ENCODE measurements around the gene SYNGR4. TPM values are rescaled to one million over a fixed set of nuclear protein-coding genes. Genes with fewer than 3 reads are reported as not detected.
A peak's percentile ranks its signal among the peaks of the same experiment; 100 is the strongest.
"Not testable (repeated sequence)": the region's sequence is repeated elsewhere in the genome, so short reads cannot be mapped to it uniquely, and the experiment has no call there.

Gene SYNGR4
- total RNA-seq, 1 experiment from 2014 or later, result not detected

- H3K27ac ChIP-seq (ENCODE audit: low read depth, low read length, poor library complexity, severe bottlenecking), result no peak overlapping the region
- no peak for DNase-seq (ENCODE audit: low spot score)
- H3K4me1 ChIP-seq (ENCODE audit: insufficient read depth, low read length, poor library complexity, severe bottlenecking), result peaks cover 12% of the 10 kb centered on the region
- no peak overlapping the region for H3K4me3 ChIP-seq (ENCODE audit: low read depth, low read length, poor library complexity, severe bottlenecking)
- intact Hi-C loops (cut with micrococcal nuclease; ENCODE audit: unreplicated experiment), result no loop called here
- ChIA-PET CTCF (interaction anchor here (2.8 kb wide), 1 partner anchor 20 kb away, joined by 10 read pairs; the partner anchor contains the start of gene KDELR1), POLR2A (ENCODE audit: low non-redundant PET) (no interaction called here)
- no TSS peak for BruUV-seq (replicated peaks)
- no peaks in the 10 kb centered on the region for H3K36me3 ChIP-seq (ENCODE audit: insufficient read depth, low read length, poor library complexity, severe bottlenecking)
- no peak for TF ChIP-seq CTCF (conservative IDR thresholded peaks at IDR 0.05; ENCODE audit: low read depth, low read length)
- TF ChIP-seq EZH2 (IDR thresholded peaks at IDR 0.05; ENCODE audit: borderline replicate concordance, low read depth, low read length, poor library complexity, severe bottlenecking), result no peak
- no peaks in the 10 kb centered on the region for H3K27me3 ChIP-seq (replicated peaks; ENCODE audit: insufficient read depth, low read depth, low read length, poor library complexity)
- H3K9me3 ChIP-seq (ENCODE audit: low read depth, low read length, poor library complexity, severe bottlenecking), result no peaks in the 10 kb centered on the region
Measured at GRCh38 chr19:48371367-48371766, 7.2 kb downstream of the SYNGR4 start.

GRCh38 chr19:48371771-48372170, 7.6 kb downstream of the SYNGR4 start:
- BruUV-seq (replicated peaks); H3K27ac ChIP-seq (ENCODE audit: low read depth, low read length, poor library complexity, severe bottlenecking); H3K4me3 ChIP-seq (ENCODE audit: low read depth, low read length, poor library complexity, severe bottlenecking); H3K27me3 ChIP-seq (replicated peaks; ENCODE audit: insufficient read depth, low read depth, low read length, poor library complexity); H3K36me3 ChIP-seq (ENCODE audit: insufficient read depth, low read length, poor library complexity, severe bottlenecking); intact Hi-C loops (cut with micrococcal nuclease; ENCODE audit: unreplicated experiment); DNase-seq (ENCODE audit: low spot score); H3K9me3 ChIP-seq (ENCODE audit: low read depth, low read length, poor library complexity, severe bottlenecking); POLR2A ChIA-PET (ENCODE audit: low non-redundant PET): not testable (repeated sequence)
- CTCF ChIA-PET, result interaction anchor here (2.8 kb wide), 1 partner anchor 19 kb away, joined by 10 read pairs; the partner anchor contains the start of gene KDELR1
- H3K4me1 ChIP-seq (ENCODE audit: insufficient read depth, low read length, poor library complexity, severe bottlenecking), result peaks cover 12% of the 10 kb centered on the region

DNA sequence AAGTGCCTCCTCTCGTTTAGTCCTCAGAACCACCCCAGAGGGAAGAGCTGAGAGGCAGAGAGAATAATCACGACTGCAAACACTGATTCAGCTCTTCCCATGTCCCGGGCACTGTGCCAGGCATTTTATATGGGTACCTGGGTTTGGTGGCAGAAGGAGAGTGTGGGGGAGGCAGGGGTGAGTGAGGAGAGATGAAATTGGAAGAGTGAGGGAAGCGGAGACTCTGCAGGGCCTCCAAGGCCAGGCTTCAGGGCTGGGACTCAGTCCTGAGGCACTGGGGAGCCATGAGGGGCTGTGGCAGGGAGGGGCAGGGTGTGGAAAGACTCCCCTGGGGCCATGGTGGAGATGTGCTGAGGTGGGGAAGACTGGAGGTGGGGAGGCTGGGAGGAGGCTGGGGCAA, 8.7 kb downstream of the SYNGR4 start:
- no peaks in the 10 kb centered on the region for H3K36me3 ChIP-seq (ENCODE audit: insufficient read depth, low read length, poor library complexity, severe bottlenecking)
- intact Hi-C loops (cut with micrococcal nuclease; ENCODE audit: unreplicated experiment), result no loop called here
- CTCF ChIA-PET, result interaction anchor here (2.8 kb wide), 1 partner anchor 18 kb away, joined by 10 read pairs; the partner anchor contains the start of gene KDELR1

GRCh38 chr19:48373567-48373966, 9.4 kb downstream of the SYNGR4 start:
- ChIA-PET POLR2A (ENCODE audit: low non-redundant PET) (interaction anchor here (0.7 kb wide), 1 partner anchor 118 kb away, joined by 5 read pairs; the partner anchor contains the start of gene CARD8), CTCF (interaction anchor here (2.8 kb wide), 1 partner anchor 17 kb away, joined by 10 read pairs; the partner anchor contains the start of gene KDELR1)
- Histone ChIP-seq H3K36me3 (ENCODE audit: insufficient read depth, low read length, poor library complexity, severe bottlenecking) (no peaks in the 10 kb centered on the region), H3K4me1 (ENCODE audit: insufficient read depth, low read length, poor library complexity, severe bottlenecking) (peaks cover 12% of the 10 kb centered on the region), H3K4me3 (ENCODE audit: low read depth, low read length, poor library complexity, severe bottlenecking) (no peak overlapping the region), H3K27ac (ENCODE audit: low read depth, low read length, poor library complexity, severe bottlenecking) (no peak overlapping the region), H3K9me3 (ENCODE audit: low read depth, low read length, poor library complexity, severe bottlenecking) (no peaks in the 10 kb centered on the region), H3K27me3 (replicated peaks; ENCODE audit: insufficient read depth, low read depth, low read length, poor library complexity) (no peaks in the 10 kb centered on the region)
- no TSS peak for BruUV-seq (replicated peaks)
- no peak for DNase-seq (ENCODE audit: low spot score)
- no peak for TF ChIP-seq EZH2 (IDR thresholded peaks at IDR 0.05; ENCODE audit: borderline replicate concordance, low read depth, low read length, poor library complexity, severe bottlenecking)
- TF ChIP-seq CTCF (conservative IDR thresholded peaks at IDR 0.05; ENCODE audit: low read depth, low read length), result no peak
- intact Hi-C loops (cut with micrococcal nuclease; ENCODE audit: unreplicated experiment), result no loop called here

More for the DNA sequence above, 8.7 kb downstream of the SYNGR4 start:
- Histone ChIP-seq H3K27me3 (replicated peaks; ENCODE audit: insufficient read depth, low read depth, low read length, poor library complexity) (no peaks in the 10 kb centered on the region), H3K9me3 (ENCODE audit: low read depth, low read length, poor library complexity, severe bottlenecking) (no peaks in the 10 kb centered on the region), H3K27ac (ENCODE audit: low read depth, low read length, poor library complexity, severe bottlenecking) (peak overlapping the region; percentile 0), H3K4me3 (ENCODE audit: low read depth, low read length, poor library complexity, severe bottlenecking) (no peak overlapping the region), H3K4me1 (ENCODE audit: insufficient read depth, low read length, poor library complexity, severe bottlenecking) (peaks cover 12% of the 10 kb centered on the region)
- no peak for TF ChIP-seq EZH2 (IDR thresholded peaks at IDR 0.05; ENCODE audit: borderline replicate concordance, low read depth, low read length, poor library complexity, severe bottlenecking)
- no TSS peak for BruUV-seq (replicated peaks)
- POLR2A ChIA-PET (ENCODE audit: low non-redundant PET), result no interaction called here
- peak; percentile 78 for DNase-seq (ENCODE audit: low spot score)
